GM18873 (cell line): Measurements from ENCODE around the gene MT4.

Experiments
- ATAC-seq: cut with Tn5 transposase; IDR thresholded peaks from one replicate; pipeline ENCODE4 v1.9.1; 2021; ENCODE audit warnings: mild to moderate bottlenecking, moderate library complexity, moderate number of reproducible peaks; ENCODE audit not compliant: unreplicated experiment, low FRiP score

MT4 gene

DNA sequence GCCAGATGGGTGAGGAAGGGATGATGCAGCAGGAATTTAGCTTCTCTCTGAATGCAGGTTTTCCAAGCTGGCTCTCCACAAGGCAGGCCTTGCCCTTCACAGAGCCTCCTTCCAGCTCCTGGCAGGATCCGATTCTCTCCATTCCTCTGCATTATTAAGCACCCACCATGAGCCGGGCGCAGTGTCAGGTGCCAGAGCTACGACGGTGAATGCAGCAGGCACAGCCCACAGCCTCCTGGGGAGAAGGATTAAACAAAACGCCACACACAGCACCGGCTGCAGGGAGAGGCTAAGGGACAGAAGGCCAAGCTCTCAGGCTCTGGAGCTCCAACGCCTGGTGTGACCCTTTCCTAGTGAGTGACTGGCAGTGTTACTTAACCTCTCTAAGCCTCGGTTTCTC is 36.5 kb downstream of the MT4 start:
- no peak for ATAC-seq

DNA sequence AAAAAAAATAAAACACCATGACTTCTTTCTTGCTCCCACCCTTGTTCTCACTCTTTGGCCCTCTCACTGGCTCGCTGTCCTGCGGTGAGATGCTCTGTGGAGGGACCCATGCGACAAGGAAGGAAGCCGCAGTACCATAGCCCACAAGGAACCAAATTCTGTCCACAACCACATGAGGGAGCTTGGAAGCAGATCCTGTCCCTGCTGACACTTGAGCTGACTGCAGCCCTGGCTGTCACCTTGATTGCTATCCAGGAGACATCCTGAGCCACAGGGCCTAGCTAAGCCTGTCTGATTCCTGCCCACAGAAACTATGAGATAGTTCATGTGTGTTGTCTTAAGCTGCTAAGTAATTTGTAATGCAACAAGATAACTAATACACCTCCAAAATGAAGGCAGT is 38.7 kb downstream of the MT4 start:
- ATAC-seq = no peak

DNA sequence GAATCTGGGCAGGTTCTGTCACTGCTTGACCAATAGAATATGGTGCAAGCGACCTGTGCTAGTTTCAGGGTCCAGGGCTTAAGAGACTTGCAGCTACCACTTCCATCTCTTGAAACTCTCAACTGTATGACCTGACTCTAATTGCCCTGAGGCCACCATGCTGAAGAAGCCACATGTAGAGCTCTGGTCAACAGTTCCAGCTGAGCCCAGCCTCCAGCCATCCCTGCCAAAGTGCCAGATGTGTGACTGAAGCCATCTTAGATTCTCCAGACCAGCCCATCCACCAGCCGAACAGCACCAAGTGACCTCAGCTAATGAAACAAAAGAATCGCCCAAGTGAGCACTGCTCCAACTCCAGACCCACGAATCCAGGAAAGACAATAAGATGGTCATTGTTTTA is 40.1 kb downstream of the MT4 start:
- ATAC-seq = no peak

DNA sequence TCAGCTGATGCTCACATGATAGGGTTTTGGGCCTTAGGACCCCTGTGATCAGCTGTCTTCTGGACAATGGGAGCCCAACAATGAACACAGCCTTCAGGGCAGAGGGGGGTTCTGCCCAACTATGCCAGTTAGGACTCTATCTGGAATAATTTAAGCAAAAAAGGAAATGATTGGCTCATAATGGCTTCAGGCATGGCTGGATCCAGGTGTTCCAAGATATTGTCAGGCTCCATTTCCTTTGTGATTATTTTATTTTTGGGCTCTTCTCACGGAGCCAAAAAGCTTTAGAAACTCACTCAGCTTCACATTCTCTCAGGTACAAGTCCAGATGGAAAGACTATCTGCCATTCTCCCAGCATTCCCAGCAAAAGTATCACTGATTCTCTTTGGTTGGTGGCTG is 40.6 kb downstream of the MT4 start:
- no peak for ATAC-seq

DNA sequence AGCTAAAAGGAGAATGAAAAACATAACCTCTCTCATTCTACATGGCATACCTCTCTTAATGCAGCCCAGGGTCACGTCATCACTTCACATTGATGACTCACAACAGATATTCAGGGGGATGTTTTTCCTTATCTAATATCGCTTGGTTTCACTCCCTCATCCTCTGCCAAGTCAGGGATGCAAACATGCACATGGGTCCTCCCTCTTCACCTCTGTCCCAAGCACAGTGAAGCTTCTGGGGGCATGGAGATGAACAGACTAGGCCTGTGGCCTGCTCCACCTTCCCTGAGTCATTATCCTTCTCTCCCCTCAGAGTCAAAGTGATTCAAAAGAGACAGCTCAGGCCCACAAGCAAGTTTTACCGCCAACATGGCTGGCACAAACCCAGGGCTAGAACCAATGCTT is 41.2 kb downstream of the MT4 start:
- no peak for ATAC-seq

DNA sequence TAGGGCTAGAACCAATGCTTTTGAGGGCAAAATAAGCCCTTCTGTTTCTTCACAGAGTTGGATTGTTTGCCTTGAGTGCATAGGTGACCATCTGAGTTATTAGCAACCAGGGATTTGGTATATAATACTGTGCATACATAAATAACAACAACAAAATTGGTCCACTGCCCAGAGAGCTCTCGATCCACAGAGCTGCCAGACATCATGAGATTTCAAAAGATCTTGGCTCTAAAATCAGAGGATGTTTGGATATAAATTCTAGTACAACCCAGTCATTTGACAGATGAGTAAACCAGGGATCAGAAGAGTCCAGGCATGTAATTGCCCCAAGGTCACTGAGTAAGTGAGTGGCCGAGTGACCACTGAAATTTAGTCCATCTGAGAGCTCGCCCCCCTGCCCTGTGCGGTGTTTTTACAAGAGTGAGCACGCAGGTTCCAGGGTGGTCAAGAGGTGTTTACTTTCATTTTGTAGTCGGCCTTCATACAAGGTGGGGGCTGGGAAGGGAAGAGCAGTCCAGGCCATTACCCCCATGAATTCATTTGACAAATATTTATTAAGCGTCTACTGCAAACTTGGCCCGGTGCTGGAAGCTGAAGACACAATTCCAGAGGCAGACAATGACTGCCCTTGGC is 41.7 kb downstream of the MT4 start:
- no peak for ATAC-seq

DNA sequence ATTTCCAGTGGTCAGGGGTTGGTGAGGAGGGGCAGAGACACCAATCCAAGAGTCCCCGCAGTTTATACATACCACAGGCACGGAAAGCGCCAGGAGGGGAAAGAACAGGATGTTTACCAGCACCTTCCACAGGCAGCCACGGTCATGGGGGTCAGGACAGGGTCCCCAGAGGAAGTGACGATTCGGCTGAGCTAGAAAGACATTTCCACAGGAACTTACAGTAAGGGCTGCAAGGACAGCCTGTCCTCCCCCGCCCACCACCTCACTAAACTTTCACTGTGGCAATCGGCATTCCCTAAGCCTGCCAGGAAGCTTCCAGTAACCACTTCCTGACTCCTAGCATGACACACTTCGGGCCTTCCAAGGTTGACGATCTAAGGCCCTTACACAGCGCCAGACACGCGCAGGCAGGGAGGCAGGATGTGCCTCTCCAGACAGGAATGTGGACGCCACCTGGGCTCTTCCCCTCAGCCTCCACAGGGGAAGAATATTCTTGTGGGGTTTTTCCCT is 42.3 kb downstream of the MT4 start:
- ATAC-seq = no peak

DNA sequence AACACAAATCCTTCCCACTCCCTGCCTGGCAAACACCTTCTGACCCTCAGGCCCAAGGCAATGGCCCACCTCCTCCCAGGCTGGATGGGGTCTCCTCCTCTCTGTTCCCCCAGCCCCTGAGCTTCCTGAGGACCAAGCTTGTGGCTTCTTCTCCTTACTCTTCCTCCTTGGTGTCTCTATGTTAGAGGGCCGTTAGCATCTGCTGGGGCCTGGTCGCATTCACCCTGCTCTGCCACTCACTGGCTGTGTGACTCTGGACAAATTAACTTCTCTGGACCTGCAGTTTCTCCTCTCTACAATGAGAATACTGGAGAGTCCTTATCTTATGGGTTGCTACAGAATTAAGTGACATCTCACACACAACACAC is 42.8 kb downstream of the MT4 start:
- ATAC-seq = no peak

DNA sequence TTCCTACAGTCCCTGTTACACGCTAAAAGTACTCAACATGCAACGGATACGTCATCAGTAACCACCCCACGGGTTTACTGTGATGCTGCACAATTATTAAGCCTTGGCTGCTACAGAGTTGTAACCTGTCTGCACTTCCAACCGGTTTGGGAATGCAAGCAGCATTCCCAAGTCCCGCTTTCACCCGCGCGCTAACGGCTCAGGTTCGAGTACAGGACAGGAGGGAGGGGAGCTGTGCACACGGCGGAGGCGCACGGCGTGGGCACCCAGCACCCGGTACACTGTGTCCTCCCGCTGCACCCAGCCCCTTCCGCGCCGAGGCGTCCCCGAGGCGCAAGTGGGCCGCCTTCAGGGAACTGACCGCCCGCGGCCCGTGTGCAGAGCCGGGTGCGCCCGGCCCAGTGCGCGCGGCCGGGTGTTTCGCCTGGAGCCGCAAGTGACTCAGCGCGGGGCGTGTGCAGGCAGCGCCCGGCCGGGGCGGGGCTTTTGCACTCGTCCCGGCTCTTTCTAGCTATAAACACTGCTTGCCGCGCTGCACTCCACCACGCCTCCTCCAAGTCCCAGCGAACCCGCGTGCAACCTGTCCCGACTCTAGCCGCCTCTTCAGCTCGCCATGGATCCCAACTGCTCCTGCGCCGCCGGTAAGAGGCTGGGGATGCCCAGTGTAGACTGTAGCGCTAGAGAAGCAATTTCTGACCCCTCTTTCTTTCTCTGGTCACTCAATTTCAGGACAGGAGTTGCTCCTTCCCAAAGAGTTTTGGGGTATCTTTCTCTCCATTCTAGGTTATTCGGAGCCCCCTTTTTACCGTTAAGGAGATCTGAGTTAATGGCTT is 43.4 kb downstream of the MT4 start, which contains the start of gene MT2A:
Gene MT2A, plus strand, starts transcription at position 542 of the 833 bp plus-strand sequence. Its CDS starts 72 bp downstream, at position 614.
- peak; percentile 77 for ATAC-seq

DNA sequence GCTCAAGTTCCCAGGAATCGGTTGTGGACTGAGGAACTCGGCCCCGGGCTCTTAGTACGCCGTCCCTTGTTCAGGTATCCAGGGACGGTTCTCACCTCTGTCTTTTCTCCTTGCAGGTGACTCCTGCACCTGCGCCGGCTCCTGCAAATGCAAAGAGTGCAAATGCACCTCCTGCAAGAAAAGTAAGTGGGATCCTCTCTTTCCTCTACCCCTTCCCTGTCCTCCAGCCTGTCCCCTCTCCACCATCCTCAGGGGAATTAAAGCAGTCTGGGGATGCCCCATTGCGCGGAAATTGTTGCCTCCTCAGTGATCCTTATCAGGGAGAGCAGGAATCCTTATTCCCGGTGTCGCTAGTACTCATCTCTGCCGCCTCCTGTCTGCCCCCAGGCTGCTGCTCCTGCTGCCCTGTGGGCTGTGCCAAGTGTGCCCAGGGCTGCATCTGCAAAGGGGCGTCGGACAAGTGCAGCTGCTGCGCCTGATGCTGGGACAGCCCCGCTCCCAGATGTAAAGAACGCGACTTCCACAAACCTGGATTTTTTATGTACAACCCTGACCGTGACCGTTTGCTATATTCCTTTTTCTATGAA is 44.1 kb downstream of the MT4 start:
- ATAC-seq = no peak

DNA sequence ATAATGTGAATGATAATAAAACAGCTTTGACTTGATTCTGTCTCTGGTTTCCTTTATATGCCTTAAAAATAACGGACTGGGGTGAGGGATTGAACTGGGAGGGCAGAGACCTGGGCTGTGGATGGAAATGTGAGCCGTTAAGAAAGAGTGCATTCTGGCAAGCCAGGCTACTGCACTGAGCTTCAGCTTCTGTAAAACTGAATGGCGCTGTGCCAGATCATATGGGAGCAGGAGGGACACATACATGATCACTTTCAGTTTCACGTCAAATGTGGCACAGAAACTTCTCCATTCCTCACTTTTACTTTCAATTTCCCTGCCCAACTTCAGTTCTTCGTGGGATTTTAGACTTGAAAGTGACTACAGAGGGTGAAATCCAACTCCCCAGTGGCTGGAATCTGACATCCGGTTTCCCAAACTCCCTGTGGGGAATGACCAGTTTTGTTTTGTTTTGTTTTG is 44.6 kb downstream of the MT4 start:
- ATAC-seq = no peak

DNA sequence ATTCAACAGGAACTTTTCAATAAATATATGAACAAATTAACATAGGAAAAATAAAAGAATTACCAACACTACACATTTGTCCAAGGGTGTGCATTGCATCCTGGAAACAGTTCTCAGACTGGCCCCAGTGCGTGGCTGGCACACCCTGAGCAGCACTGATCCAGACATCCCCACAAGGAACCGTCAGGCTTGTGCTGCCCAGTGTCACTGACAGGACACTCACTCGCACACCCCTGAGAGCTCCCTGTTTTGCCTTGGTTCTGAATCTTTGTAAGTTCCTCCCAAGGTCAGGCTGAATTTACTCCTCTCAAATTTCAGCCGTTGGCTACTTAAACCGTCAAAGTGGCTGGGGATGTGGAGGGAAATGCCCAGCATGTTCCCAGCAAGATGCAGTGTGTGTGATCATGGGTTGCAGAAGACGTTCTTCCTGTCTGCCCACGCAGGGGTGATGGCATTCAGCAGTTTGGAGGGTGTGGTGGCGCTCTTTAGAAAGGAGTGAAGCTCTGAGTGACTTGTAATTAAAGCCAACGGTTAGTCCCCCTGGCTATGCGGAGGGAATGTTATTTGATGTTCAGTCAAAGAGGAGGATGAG is 45.2 kb downstream of the MT4 start:
- ATAC-seq = no peak

DNA sequence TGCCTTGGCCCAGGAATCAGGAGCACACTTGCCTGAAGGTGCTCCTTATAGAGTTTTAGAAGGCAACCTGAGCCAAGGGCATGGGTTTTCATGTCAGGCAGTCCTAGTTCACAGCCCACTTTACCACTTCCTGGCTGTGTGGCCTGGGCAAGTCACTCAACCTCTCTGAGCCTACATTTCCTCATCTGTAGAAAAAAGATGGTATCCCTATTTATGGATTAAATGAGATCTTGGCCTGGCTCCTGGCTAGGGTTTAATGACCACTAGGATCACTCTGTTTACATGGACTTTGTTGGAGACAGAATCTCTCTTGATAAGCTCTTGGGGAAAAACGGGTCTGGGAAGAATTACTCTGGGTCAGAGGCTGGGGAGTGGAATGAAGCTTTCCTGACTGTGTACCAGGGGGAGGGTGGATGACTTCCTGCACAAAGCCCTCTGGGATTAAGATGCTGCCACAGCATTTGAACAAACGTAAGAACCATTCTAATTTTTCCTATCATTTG is 45.8 kb downstream of the MT4 start:
- no peak for ATAC-seq

DNA sequence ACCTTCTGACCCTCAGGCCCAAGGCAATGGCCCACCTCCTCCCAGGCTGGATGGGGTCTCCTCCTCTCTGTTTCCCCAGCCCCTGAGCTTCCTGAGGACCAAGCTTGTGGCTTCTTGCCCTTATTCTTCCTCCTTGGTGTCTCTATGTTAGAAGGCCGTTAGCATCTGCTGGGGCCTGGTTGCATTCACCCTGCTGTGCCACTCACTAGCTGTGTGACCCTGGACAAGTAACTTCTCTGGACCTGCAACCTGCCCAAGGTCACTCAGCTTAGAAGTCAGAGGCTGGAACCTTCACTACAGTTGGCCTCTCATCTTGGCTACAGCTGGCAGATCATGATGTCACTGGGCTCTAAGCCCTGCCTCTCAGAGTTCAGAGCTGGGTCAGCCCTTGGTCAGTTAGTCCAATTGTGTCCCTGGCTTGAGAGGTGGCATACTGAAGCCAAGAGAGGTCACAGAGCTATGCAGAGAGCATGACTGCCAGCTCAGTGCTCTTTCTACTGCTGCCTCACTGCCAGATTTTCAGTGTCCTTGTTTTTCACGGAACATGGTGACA is 46.5 kb downstream of the MT4 start:
- ATAC-seq = no peak

DNA sequence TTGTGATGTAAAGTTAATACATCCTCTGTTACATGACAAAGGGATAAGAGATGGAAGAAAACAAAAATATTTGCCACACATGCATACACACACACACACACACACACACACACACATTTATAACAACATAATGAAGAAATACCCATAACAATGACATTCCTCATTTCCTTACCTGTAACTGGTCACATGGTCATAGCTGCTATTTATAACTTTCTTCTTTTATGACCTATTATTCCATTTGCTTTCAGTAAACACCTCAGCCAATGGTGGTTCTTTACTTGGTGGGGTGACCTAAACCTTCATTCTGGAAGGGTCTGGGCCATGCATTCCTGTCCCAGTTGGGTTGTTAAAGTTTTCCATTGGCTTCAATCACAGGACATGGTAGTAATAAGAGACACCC is 48.8 kb downstream of the MT4 start:
- no peak for ATAC-seq

DNA sequence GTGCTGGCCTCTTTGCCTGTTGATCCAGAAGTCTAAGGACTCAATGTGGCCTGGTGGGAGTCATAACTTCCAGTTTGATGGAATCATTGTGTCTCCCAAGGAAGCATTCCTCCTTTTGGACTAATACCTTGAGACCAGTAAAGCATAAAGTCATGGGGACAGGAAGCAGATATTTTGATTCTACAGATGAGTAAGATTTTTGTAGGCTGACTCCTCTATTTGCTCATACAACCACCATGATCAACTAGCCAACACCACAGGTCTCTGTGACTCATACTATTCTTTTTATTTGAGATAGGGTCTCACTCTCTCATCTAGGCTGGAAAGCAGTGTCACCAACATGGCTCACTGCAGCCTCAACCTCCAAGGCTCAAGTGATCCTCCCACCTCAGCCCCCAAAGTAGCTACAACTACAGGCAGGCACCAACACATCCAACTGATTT is 49.7 kb downstream of the MT4 start:
- no peak for ATAC-seq

DNA sequence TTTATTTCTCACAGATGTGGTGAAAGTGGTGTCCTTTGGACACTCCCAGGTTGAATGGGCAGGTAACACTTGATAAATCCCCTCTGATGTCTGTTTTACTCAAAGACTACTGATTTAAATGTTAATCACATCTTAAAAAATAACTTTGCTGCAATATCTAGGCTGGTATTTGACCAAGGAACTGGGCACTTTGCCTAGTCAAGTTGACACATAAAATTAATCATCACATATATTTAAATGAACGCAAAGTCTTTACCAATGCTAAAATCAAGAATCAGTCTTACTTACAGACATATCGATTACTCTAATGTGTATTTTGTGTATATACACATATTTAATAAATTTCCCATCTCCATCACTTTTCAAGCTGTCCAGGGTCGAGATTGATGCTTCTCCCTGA is 50.5 kb downstream of the MT4 start:
- no peak for ATAC-seq

DNA sequence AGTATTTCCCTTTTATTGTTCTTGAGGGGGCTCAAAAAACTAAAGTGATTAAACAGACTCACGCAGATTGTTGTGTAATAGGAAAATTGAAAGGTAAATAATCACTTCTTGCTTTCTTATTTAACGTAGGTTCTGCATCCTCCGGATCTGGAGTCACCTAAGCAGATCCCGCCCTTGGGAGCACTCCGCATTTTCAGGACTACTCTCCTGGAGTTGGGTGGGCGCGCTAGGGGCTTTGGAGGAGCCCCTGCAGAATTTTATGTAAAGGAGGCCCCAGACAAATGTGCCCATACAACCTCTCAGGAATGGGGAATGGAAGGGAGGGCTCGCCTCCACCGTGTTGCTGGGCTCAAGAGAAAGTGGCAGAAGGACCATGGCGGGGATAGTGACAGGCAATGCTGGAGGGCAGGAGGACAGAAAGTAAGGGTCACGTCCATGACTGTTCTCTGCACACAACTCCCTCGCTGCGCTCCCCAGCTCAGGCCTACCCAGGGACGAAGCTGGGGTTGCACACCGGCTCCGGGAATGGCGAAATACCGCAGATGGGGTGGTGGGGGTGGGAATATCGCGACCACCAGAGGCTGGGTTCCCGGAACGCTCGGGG is 51.8 kb downstream of the MT4 start:
- ATAC-seq = no peak

DNA sequence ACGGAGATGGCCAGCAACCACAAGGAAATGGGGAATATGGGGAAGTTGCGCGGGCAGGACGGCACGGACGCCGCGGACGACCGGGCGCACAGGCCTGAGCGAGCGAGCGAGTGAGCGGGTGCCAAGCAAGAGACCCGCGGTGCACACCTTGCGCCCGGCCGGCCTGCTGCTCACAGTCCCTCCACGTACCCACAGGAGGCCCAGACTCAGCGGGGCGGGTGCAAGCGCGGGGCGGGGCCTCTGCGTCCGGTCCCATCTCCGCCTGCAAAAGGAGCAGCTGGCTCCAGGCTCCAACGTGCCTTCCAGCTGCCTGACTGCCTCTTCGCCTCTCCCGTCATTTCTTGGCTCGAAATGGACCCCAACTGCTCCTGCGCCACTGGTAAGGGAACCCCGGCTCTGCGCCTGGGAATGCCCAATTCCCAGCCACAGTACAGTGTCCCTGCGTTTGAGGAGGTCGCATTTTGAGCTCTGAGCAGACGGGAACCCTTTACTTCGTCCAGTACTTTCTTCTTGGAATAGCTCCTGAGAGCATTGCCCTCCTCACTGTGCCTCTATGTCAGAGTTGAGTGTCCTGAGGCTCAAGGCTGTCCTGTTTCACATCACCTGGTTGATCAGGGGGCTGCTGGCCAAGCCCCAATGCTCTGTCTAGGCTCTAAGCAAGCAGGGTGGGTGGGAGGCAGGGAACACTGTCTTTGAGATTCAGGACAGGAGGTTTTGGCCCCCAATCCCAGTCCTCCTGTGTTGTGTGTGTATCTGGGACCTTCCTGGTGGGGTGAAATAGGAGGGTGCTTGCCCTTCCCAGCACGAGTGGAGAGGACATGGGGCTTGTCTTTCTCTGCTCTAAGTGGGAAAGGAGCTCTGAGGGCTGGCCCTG is 52.6 kb downstream of the MT4 start:
- no peak for ATAC-seq
